ENCODE measurements around the gene PRDM11.
"Not testable (repeated sequence)": the region's sequence is repeated elsewhere in the genome, so short reads cannot be mapped to it uniquely, and the experiment has no call there.

The PRDM11 gene

GRCh38 chr11:45239733-45240132 lies 93.3 kb downstream of the PRDM11 start:
- DNase-seq (ENCODE audit: low read depth) = no peak
- TF ChIP-seq, protein P1, sequence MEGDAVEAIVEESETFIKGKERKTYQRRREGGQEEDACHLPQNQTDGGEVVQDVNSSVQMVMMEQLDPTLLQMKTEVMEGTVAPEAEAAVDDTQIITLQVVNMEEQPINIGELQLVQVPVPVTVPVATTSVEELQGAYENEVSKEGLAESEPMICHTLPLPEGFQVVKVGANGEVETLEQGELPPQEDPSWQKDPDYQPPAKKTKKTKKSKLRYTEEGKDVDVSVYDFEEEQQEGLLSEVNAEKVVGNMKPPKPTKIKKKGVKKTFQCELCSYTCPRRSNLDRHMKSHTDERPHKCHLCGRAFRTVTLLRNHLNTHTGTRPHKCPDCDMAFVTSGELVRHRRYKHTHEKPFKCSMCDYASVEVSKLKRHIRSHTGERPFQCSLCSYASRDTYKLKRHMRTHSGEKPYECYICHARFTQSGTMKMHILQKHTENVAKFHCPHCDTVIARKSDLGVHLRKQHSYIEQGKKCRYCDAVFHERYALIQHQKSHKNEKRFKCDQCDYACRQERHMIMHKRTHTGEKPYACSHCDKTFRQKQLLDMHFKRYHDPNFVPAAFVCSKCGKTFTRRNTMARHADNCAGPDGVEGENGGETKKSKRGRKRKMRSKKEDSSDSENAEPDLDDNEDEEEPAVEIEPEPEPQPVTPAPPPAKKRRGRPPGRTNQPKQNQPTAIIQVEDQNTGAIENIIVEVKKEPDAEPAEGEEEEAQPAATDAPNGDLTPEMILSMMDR (conservative IDR thresholded peaks at IDR 0.05; ENCODE audit: low read depth, low read length) = no peak
- no peak overlapping the region for H3K4me3 ChIP-seq (ENCODE audit: low read length)

DNA sequence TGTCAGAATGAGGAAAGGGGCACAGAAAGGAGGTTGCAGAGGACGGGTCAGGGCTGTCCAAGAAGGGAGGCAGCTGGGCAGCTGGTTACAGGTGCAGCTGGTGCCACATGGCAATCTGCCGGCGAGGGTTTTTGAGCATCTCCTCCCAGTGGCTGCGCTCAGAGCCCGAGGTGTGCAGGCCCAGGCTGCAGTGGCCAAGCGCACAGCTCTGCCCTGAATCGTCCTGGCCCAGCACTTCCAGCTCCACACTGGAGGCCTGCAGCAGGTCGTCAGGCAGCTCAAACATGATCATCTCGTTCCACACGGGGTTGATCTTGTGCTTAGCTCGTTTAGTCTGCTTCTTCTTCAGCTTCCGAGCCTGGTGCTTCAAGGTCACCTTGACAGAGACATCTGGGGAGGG lies 97.5 kb downstream of the PRDM11 start:
- TF ChIP-seq, protein P1 (conservative IDR thresholded peaks at IDR 0.05; ENCODE audit: low read depth, low read length) = no peak
- DNase-seq (ENCODE audit: low read depth) = no peak
- H3K4me3 ChIP-seq (ENCODE audit: low read length) = no peak overlapping the region

- DNase-seq (ENCODE audit: low read depth) = no peak
- TF ChIP-seq, protein P1 (conservative IDR thresholded peaks at IDR 0.05; ENCODE audit: low read depth, low read length) = no peak
- no peak overlapping the region for H3K4me3 ChIP-seq (ENCODE audit: low read length)
Observed at GRCh38 chr11:45245218-45246045, 99.0 kb downstream of the PRDM11 start.

GRCh38 chr11:45246241-45246640 lies 99.8 kb downstream of the PRDM11 start:
- TF ChIP-seq, protein P1 (conservative IDR thresholded peaks at IDR 0.05; ENCODE audit: low read depth, low read length) = no peak
- DNase-seq (ENCODE audit: low read depth) = no peak
- H3K4me3 ChIP-seq (ENCODE audit: low read length) = no peak overlapping the region

GRCh38 chr11:45247433-45247832 lies 101.0 kb downstream of the PRDM11 start:
- TF ChIP-seq, protein P1 (conservative IDR thresholded peaks at IDR 0.05; ENCODE audit: low read depth, low read length) = no peak
- no peak for DNase-seq (ENCODE audit: low read depth)

GRCh38 chr11:45248501-45249011 lies 102.1 kb downstream of the PRDM11 start:
- TF ChIP-seq, protein P1 (conservative IDR thresholded peaks at IDR 0.05; ENCODE audit: low read depth, low read length) = no peak

More at GRCh38 chr11:45247433-45247832, 101.0 kb downstream of the PRDM11 start:
- H3K4me3 ChIP-seq (ENCODE audit: low read length) = no peak overlapping the region

DNA sequence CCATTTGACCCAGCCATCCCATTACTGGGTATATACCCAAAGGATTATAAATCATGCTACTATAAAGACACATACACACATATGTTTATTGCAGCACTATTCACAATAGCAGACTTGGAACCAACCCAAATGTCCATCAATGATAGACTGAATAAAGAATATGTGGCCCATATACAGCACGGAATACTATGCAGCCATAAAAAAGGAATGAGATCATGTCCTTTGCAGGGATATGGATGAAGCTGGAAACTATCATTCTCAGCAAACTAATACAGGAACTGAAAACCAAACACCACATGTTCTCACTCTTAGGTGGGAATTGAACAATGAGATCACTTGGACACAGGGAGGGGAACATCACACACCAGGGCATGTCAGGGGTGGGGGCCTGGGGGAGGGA lies 102.9 kb downstream of the PRDM11 start:
- H3K4me3 ChIP-seq (ENCODE audit: low read length); DNase-seq (ENCODE audit: low read depth): not testable (repeated sequence)

More at GRCh38 chr11:45248501-45249011, 102.1 kb downstream of the PRDM11 start:
- no peak for DNase-seq (ENCODE audit: low read depth)
- H3K4me3 ChIP-seq (ENCODE audit: low read length) = no peak overlapping the region
